HT-29 (cell line): Measurements from ENCODE around the gene PLEKHA1. TPM values are rescaled to one million over a fixed set of nuclear protein-coding genes. Genes with fewer than 3 reads are reported as not detected.

ENCODE experiments used
- DNase-seq: peaks from one replicate; pipeline ENCODE4 v3.0.0-alpha.2; 2015; ENCODE audit warnings: low spot score
- total RNA-seq: library from RNA; depleted of rRNA; stranded (reverse); fragments of >200 nt; shearing (Covaris generic); gene quantifications from 2 replicates; pipeline ENCODE4 v1.2.3, GENCODE V29; 2014

Gene PLEKHA1
- total RNA-seq, 1 experiment from 2014 or later = 15.8 TPM

DNA sequence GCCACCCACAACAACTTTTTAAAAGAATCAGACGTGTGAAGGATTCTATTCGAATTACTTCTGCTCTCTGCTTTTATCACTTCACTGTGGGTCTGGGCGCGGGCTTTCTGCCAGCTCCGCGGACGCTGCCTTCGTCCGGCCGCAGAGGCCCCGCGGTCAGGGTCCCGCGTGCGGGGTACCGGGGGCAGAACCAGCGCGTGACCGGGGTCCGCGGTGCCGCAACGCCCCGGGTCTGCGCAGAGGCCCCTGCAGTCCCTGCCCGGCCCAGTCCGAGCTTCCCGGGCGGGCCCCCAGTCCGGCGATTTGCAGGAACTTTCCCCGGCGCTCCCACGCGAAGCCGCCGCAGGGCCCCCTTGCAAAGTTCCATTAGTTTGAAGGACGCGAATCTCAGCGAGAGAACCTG is 86.4 kb downstream of the PLEKHA1 start:
- no peak for DNase-seq

DNA sequence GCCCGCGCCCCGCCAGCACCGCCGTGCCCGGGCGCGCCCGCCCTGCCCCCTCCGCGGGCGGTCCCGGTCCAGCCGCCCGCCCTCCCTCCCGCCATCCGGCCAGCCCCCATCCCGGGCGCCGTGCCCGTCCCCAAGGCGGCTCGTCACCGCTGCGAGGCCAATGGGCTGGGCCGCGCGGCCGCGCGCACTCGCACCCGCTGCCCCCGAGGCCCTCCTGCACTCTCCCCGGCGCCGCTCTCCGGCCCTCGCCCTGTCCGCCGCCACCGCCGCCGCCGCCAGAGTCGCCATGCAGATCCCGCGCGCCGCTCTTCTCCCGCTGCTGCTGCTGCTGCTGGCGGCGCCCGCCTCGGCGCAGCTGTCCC is 86.8 kb downstream of the PLEKHA1 start, which contains the start of gene HTRA1:
HTRA1 (plus strand) TSS at position 187 of the 362 bp plus-strand sequence; CDS start at position 287, 100 bp downstream.
- DNase-seq = no peak

DNA sequence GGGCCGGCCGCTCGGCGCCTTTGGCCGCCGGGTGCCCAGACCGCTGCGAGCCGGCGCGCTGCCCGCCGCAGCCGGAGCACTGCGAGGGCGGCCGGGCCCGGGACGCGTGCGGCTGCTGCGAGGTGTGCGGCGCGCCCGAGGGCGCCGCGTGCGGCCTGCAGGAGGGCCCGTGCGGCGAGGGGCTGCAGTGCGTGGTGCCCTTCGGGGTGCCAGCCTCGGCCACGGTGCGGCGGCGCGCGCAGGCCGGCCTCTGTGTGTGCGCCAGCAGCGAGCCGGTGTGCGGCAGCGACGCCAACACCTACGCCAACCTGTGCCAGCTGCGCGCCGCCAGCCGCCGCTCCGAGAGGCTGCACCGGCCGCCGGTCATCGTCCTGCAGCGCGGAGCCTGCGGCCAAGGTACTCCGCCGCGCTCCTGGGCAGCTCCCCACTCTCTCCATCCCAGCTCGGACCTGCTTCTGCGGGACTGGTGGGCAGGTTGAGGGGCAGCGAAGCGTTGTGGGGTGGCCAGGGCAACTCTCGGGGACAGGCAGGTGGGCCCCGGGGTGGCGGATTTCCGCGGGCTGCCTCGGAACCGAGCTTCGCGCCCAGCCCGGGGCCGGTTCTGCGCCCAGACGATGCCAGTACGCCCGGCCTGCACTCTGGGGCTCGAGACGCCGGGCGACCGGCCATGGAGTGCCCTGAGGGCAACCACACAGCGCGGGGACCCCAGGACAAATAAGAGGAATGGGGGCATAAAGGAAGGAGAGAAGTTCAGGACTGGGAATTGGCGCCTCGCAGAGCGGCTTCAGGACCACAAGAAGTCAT is 87.4 kb downstream of the PLEKHA1 start:
- DNase-seq = no peak

DNA sequence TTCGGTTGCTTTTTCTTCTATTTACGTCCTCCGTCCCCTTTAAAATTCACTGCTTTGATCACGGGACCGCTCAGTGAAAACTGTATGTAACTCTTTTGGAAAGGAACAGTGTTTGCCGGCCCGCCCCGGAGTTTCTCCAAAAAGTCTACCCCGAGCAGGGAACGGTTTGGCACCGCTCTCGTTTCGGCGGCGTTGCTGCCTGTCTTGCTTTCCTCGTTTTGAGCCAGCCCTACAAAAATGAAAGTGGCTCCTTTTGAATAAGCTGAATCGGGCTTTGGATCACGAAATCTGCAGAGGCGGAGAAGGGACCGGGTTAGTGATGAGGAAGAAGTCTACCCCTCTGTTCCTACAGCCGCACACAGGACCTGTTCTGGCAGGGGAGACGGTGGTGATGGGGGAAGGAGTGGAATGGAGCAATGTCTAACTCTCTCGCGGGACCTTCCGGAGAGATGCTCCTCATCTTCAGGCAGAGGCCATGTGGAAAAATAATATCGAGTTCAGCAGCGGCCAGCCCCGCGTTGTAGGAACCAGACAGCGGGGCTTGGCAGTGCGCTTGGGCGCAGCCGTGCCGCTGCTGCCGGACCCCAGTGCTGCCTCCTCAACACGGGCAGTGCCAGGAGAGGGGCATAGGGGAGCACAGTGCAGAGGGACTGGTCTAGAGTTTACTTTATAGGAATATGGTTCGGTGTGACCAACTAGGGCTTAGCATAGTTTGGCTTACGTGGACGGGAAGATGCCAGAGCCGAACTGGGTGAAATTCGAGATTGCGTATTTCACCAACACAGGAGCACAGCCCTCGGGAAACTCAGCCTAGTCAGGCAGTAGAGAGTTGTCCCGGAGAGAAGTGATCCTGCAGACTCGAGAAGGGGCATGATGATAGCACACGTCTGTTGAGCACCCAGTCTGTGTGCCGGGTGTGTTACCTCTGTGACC is 88.3 kb downstream of the PLEKHA1 start:
- no peak for DNase-seq

DNA sequence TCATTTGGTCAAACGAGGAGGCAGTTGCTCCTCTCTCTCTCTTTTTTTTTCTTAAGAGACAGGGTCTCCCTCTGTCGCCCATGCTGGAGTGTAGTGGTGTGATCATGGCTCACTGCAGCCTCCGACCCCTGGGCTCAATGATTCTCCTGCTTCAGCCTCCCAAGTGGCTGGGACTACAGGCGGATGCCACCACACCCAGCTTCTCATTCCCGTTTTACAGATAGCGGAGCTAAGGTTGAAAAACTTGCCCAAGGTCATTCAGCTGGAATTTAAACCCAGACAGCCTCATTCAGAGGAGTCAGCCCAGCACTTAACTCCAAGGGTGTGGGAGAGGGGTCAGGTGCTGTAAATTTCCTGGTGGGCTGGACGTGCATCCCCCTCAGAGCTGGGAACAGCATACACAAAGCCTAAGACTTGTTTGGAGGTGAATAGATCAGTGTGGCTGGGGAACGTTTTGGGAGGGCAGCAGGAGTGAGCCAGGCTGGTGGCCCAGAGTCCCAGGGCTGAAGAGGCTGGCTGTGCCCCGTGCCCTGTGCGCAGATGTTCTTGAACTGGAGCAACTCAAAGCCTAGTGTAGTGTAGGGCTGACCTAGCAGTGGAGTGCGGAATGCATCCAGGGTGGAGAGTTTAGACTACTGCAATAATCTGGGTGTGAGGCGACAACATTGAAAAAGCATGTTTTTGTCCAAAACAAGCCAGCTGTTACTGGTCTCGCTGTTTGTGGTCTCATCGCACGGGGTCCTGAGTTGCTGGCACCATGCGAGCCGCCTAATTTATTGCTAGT is 89.2 kb downstream of the PLEKHA1 start:
- DNase-seq = no peak

- no peak for DNase-seq
These were observed 89.7 kb downstream of the PLEKHA1 start for GRCh38 chr10:122464250-122464510.

- no peak for DNase-seq
These were observed 90.1 kb downstream of the PLEKHA1 start for GRCh38 chr10:122464586-122464985.

DNA sequence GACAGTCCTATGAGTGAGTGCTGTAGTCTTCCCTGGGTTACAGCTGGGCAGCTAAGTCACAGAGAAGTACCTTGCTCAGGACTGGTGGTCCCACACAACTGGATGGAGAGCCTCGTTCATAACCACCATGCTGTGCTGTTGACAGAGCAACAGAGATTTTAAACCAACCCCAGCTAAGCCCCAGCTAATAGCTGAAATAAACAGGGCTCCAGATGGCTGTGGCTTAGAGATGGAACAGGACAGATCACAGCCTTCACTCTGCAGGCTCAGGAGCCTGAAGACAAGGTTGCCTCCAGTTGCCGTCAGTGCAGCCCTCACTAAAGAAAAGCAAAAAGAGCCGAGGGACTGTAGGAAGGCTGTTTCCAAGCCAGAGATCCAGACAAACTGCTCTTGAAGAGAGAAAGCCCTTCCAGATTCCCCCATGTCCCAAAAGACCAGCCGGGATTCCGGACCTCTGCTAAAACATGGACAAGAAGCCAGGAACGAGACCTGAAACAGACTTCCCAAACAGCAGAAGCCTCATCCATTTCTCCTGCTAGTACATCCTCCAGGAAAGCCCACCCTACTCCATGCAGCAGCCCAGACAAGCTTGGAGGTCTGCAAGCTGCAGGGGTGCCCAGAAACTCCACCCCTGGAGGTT is 91.0 kb downstream of the PLEKHA1 start:
- no peak for DNase-seq

- DNase-seq = no peak
These were observed 92.5 kb downstream of the PLEKHA1 start for GRCh38 chr10:122466951-122467381.

GRCh38 chr10:122467701-122468100 is 93.2 kb downstream of the PLEKHA1 start:
- DNase-seq = no peak

- no peak for DNase-seq
These were observed 93.9 kb downstream of the PLEKHA1 start for GRCh38 chr10:122468307-122468925.

DNA sequence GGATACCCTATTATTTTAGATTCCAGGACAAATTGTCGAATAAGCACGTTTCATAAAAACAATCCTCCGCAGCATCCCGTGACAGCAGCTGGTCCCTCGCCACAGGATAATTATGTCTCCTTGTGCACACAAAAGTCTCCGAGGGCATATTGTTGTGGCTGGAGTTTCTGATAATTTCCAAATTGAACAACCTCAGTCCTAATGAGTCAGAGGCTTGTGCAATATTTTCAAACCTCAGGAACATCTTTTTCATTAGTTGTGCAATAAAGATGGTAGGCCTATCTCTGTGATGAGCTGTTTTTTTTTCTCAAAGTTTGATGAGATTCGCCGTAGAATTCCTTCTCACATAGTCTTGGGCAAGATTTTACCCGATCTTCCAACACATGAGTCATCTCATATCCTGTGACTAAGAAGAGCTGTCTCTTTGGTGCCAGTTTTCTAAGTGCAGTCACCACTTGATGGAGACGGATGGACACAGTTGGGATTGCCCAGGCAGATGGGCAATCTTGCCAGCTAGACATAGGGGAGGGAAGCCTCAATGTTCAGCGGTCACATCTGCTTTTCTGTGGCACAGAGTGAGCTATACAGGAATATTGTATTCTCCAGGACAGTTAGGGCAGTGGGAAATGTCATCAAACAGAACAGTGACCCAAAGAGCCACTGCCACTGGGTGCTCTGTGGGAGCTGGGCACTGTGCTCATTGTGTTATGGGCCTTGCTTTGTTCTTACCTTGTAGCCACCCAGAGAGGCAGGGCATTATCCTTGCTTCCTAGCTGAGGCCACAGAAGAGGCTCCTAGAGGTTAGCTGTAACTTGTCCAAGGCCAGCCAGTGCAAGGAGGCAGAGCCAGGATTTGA is 94.6 kb downstream of the PLEKHA1 start:
- DNase-seq = no peak

DNA sequence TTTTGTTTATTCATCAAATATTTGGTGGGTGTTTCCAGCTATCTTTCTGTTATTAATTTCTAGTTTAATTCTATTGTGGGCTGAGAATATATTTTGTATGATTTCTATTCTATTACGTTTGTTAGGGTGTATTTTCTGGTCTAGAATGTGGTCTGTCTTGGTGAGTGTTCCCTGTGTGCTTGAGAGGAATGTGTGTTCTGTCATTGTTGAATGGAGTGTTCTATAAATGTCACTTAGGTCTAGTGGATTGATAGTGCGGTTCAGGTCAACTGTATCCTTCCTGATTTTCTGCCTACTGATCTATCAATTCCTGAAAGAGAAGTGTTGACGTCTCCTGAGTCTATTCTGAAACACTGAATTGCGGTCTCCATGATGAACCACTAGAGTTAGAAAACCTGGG is 95.3 kb downstream of the PLEKHA1 start:
- DNase-seq = no peak

- DNase-seq = no peak
These were observed 97.1 kb downstream of the PLEKHA1 start for GRCh38 chr10:122471531-122472177.

GRCh38 chr10:122473116-122473515 is 98.6 kb downstream of the PLEKHA1 start:
- DNase-seq = no peak

DNA sequence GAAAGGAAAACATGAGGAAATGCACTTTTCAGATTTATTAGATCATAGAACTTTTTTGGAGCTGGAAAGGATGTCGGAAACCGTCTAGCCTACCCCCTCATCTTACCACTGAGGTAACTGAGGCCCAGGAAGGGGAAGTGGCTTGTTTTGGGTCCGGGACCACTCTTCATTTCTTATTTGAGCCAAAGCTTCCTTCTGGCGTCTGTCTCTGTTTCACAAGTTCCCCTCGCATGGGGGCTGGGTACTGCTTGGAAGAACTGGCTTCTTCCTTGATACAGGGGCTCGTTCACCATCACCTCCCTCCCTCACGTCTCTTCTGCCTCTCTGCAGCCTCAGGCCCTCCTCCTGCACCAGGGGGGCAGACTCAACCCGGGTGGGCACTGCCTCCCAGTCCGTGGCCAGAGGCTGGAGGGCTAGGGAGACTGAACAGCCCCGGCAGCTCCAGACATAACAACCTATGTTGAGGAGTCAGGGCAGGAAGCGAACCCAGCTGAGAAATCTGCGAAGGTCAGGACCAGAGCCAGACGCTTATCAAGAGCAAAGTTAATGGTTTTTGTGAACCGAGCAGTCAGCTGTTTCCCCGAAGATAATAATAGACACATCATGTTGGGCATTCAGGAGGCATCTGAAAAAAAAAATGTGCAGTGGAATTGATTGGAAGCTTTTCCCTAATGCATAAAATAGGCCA is 99.8 kb downstream of the PLEKHA1 start:
- DNase-seq = no peak

DNA sequence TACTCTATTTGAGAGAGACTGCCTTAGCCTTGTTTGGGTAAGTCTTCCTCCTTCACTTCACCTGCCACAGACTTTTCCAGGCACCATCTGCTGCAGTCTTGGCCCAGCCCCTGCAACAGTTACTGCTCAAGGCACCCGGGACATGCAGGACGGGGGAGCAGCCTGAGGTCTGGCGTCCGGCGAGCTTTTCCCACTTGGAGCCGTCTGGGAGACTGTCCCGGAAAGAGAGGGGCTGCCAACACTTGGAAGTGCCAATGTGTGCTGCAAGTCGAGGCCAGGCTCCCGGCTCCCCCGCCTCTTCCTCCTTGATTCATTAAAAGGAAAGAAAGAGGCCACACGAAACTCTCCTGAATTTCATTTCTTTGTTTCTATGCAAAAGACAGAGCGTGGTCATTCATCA is 100.6 kb downstream of the PLEKHA1 start:
- DNase-seq = no peak

DNA sequence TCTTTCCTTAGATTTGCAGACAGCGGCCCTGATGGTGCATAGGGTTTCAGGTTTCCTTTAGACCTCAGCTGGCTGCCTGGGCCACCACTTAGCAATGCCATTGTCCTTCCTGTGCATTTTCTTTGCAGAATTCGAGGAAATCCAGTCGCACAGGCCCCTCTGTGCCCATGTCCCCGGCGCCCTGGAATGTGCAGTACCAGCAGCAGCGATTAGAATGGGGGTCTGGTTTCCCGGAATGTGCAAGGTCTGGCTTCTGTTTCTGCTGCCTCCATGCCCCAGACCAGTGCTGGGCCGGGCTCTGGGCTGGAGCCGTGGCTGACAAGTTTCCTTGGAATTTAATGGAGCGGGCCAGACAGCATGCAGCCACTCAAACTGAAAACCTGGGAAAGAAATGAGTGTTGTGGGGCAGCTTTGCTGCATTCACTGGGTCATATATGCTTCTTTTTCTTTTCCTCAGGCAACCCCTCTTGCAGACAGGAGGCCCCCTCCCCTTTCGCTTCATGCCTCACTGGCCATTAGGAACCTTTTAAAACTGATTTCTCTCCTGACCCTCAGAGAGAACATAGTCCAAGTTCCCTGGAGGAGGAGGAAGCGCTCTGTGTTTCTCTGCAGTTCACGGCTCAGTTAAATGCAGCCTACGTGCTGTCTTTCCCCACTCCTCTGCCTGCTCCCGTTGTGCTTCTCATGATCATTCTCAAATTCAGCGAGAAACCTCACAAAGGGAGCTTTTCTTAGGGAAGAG is 101.3 kb downstream of the PLEKHA1 start:
- DNase-seq = no peak
